K562 treated with DMSO at 1 percent for 12 hours (cell line): ENCODE measurements around the gene SUPT3H. TPM values are rescaled to one million over a fixed set of nuclear protein-coding genes. Genes with fewer than 3 reads are reported as not detected.

Experiments
- total RNA-seq: library from RNA; unstranded; fragments of 300-600 nt; gene quantifications from 2 replicates; pipeline ENCODE4 v1.2.3, GENCODE V29; 2022; ENCODE audit not compliant: insufficient read depth

The SUPT3H gene
- total RNA-seq, result 17.5 and 23.9 TPM in 2 replicates

GRCh38 chr6:45377554-45378333 is at the start of gene SUPT3H:
TSS of gene SUPT3H (minus strand) at chr6:45377934.

GRCh38 chr6:45327956-45328522 is 49.7 kb downstream of the SUPT3H start, which contains the start of gene RUNX2:
TSS of gene RUNX2 (plus strand) at chr6:45328330. CDS start at chr6:45328727, 397 bp downstream.

Other genes starting within 250 kb of the SUPT3H start
- gene RUNX2, start 49.6 kb downstream of the SUPT3H start, total RNA-seq, result 0.36 and 1.8 TPM in 2 replicates